GM08714 (cell line): Measurements from ENCODE around the gene SETBP1.

Experiments
- H3K4me3 ChIP-seq: fragments of 200-500 bp; sonication (Bioruptor generic); 2 replicates; pipeline ENCODE4 v1.5.1; 2014; ENCODE audit warnings: mild to moderate bottlenecking, low read length, inconsistent platforms
- ZNF274 ChIP-seq: IDR thresholded peaks from 2 replicates; pipeline ENCODE4 v1.6.1; 2012; ENCODE audit warnings: mild to moderate bottlenecking, low read depth, low read length

Gene SETBP1

DNA sequence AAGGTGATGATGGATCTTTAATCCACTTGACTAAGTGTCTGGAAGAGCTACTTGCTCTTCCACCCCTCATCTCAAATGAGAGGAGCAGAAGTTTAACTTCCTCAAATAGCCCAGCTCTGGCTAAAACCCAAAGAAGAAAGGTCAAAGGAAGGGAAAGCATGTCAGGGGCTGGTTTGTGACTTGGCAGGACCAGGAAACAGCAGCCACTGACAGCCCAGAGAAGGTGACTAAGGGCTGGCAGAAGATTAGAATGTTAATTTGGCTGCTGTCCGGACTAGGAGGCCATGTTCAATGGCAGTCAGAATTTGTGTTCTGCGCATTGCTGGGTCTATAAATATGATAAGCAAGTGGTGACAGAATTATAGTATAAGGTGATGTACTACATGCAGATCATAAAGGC is 386.2 kb downstream of the SETBP1 start:
- no peak for TF ChIP-seq ZNF274
- no peak overlapping the region for H3K4me3 ChIP-seq

GRCh38 chr18:45068400-45069094 is 387.9 kb downstream of the SETBP1 start:
- TF ChIP-seq ZNF274, result no peak

GRCh38 chr18:45069546-45069945 is 388.9 kb downstream of the SETBP1 start:
- no peak overlapping the region for H3K4me3 ChIP-seq
- no peak for TF ChIP-seq ZNF274

More at GRCh38 chr18:45068400-45069094, 387.9 kb downstream of the SETBP1 start:
- H3K4me3 ChIP-seq, result no peak overlapping the region

- no peak for TF ChIP-seq ZNF274
- H3K4me3 ChIP-seq, result no peak overlapping the region
Observed at GRCh38 chr18:45071956-45072355, 391.3 kb downstream of the SETBP1 start.

- no peak overlapping the region for H3K4me3 ChIP-seq
- TF ChIP-seq ZNF274, result no peak
Observed at GRCh38 chr18:45073556-45073955, 392.9 kb downstream of the SETBP1 start.

- H3K4me3 ChIP-seq, result no peak overlapping the region
- TF ChIP-seq ZNF274, result no peak
Observed at GRCh38 chr18:45081566-45082181, 401.0 kb downstream of the SETBP1 start.

- no peak overlapping the region for H3K4me3 ChIP-seq
- no peak for TF ChIP-seq ZNF274
Observed at GRCh38 chr18:45083226-45083855, 402.7 kb downstream of the SETBP1 start.

DNA sequence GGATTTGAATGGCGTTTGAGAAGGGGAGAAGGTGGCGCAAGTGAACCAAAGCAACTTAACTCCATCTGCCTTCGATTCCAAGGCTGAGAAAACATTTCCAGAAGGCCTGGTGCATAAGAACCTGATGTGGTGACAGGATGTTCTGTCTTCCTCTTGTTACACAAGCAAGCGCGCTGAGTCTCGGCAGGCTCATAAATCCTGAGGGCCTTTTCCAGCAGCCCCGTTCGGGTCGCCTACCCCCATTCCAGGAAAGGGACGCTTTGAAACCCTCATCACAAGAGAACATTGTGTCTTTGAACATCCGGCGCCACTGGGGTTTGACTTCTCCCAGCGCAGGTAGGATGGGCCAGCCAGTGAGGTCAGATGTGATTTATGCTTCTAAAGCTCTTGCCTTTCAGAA is 403.5 kb downstream of the SETBP1 start:
- TF ChIP-seq ZNF274, result no peak
- H3K4me3 ChIP-seq, result no peak overlapping the region

DNA sequence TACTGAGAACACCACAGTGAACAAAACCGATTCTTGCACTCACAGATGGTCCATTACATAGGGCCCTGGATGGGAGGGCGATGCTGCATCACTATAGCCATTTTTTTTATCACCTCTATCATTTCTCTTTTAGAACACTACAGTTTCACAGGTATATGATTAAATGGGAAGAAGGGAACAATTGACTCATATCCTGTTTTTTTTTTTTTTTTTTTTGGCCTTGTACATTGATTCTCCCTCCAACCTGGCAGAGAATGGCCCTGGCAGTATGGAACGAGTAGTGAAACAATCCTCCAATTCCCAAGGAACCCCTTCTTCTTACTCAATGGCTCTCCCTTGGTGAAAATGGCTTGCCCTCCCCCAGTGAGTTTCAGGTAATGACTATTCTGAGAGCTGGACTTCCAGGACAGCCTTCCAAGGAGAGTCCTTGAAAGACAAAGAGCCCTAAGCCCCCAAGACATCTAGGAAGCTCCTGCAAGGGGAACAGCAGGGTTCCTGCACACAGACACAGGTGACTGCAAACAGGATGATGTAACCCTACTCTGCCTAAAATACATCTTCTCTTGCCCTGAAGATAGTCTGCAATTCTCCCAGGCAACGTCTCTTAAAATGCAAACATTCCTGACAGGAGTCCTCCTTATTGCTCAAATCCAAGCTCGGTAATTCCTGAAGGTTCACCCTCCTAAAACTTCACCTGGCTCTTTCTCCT is 405.4 kb downstream of the SETBP1 start:
- TF ChIP-seq ZNF274, result no peak
- no peak overlapping the region for H3K4me3 ChIP-seq

DNA sequence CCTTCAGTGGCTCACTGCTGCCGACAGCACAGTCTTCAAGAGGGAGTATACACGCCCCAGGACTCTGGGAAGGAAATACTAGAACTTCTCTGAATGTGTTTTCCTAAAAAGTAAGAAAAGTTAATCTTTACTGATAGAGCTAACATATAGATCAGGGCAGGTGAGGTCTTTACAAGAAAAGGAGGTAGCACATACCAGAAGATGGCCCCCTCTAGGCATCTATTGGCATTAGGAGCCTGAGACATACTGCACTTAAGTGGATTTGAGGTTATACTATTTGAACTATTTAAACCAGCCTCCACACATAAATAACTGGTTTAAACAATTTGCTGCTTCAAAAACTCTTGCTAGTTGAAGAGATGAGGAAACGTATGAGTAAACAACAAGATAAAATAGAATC is 406.1 kb downstream of the SETBP1 start:
- TF ChIP-seq ZNF274, result no peak
- no peak overlapping the region for H3K4me3 ChIP-seq

DNA sequence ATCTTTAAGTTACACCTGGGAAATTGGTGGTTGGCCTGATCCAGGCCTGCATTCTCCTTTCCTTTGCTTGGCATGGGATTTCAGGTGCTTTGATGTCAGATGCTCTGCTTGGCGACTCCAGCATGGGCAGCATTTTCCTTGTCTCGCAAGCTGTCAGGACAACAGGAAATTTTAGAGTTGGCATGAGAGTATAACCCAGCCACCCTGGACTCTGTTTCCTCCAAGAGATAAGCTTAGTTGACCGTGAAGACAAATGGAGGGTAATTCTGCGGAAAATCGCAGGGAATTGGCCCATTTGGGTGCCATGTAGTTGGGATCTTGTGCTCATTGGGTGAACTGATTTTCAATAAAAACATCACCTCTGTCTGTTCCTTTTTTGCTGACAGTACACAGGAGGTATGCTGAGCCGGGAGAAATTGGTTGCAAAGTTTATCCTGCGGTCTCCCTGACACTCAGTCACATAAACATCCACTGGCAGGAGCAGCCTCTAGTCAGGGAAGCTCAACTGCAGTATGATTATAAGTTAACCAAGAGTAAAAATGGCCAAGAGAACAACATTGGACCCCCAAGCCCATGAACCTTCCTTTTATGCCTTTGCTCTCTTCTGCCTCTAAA is 409.9 kb downstream of the SETBP1 start:
- H3K4me3 ChIP-seq, result no peak overlapping the region
- no peak for TF ChIP-seq ZNF274

GRCh38 chr18:45100321-45101105 is 419.8 kb downstream of the SETBP1 start:
- no peak overlapping the region for H3K4me3 ChIP-seq
- no peak for TF ChIP-seq ZNF274

DNA sequence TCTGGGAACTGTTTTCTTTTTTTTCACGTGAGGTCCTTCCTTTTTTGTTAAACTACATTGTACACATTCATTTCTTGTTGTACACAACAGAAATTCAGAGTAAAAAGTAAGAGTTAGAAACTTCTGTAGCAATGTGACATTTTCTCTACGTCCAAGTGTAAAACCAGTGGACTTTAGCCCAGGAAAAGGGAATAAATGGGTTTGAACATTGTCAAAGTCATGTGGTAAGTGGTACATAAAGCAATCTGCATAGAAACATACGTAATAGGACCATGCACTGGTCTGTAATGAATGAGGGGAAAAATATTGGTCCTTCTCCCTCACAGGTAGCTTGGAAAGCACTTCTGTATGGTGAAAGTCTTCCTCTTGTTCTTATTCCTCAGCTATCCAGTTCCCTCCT is 421.4 kb downstream of the SETBP1 start:
- TF ChIP-seq ZNF274, result no peak
- H3K4me3 ChIP-seq, result no peak overlapping the region
